Adrenal gland (tissue), 12 donors: Measurements from ENCODE around the gene TFPT. TPM values are rescaled to one million over a fixed set of nuclear protein-coding genes. Genes with fewer than 3 reads are reported as not detected.

Source experiments
- DNase-seq, 7 donors: peaks; one replicate each; pipeline ENCODE4 v3.0.0-alpha.2; 2019 to 2020
- H3K27ac ChIP-seq, 5 donors: fragments of 200-600 bp; sonication (generic) in 4 of 5; 1 replicate in 3 of 5; 2 replicates in 2 of 5; pipeline versions ENCODE4 v1.5.1 to v1.8.0; 2016 to 2020; ENCODE audit warnings: mild to moderate bottlenecking in 1 of 5
- H3K27me3 ChIP-seq: fragments of 200-600 bp; 2 replicates; pipeline ENCODE4 v1.8.0; 2021
- H3K36me3 ChIP-seq, 2 donors: fragments of 200-600 bp; replicated peaks in 1 of 2; 1 replicate in 1 of 2; 2 replicates in 1 of 2; pipeline versions ENCODE4 v1.5.1 to v1.8.0; 2018 to 2022
- H3K4me1 ChIP-seq, 2 donors: fragments of 200-600 bp; replicated peaks in 1 of 2; 1 replicate in 1 of 2; 2 replicates in 1 of 2; pipeline versions ENCODE4 v1.5.1 to v1.8.0; 2018 to 2021
- H3K4me3 ChIP-seq, 4 donors: fragments of 200-600 bp; sonication (generic) in 3 of 4; one replicate each; pipeline ENCODE4 v1.5.1; 2016 to 2018
- H3K9me3 ChIP-seq, 3 donors: fragments of 200-600 bp; sonication (generic) in 1 of 3; replicated peaks in 1 of 3; 1 replicate in 2 of 3; 2 replicates in 1 of 3; pipeline versions ENCODE4 v1.5.1 to v1.8.0; 2016 to 2021
- CTCF ChIP-seq, 6 experiments: fragments of 450-650 bp in 4 of 6; fragments of 200-600 bp in 2 of 6; sonication (generic) in 1 of 6; IDR thresholded peaks; 1 replicate in 5 of 6; 2 replicates in 1 of 6; pipeline versions ENCODE4 v1.5.1 to v1.8.0; 2016 to 2021; ENCODE audit warnings: antibody characterized with exemption in 6 of 6, mild to moderate bottlenecking in 2 of 6, moderate library complexity in 1 of 6
- POLR2A ChIP-seq, 2 donors: fragments of 450-650 bp; IDR thresholded peaks; one replicate each; pipeline ENCODE4 v1.6.1; 2017; ENCODE audit warnings: antibody characterized with exemption in 2 of 2, mild to moderate bottlenecking in 2 of 2, moderate library complexity in 1 of 2
- WGBS, 4 donors: extraction: QIAGEN DNeasy Blood & Tissue Kit in 2 of 4; methylation state at CpG; one replicate each; pipeline versions ENCODE4 v1.1.5 to v1.1.7; 2013 to 2017; 5-methylcytosine and 5-hydroxymethylcytosine counted together
- intact Hi-C, 2 donors: fragments of 100-400 bp; cut with DNase I; formaldehyde crosslinking; loops; one replicate each; pipeline versions ENCODE4 v1.14.1 to v1.15.0; 2022 to 2023
- polyA plus RNA-seq, 3 donors: library from polyadenylated mRNA; stranded (reverse); fragments of 200-250 nt in 2 of 3; fragments of 350-450 nt in 1 of 3; fragmentation: Illumina TruSeq in 1 of 3; extraction: RNeasy Lipid Tissue Mini Kit (QIAGEN cat#74804) in 1 of 3; gene quantifications; one replicate each; pipeline ENCODE4 v1.2.3, GENCODE V29; 2013 to 2014
- total RNA-seq, 9 donors: library from RNA; depleted of rRNA in 4 of 9; stranded (reverse); fragments of >200 nt in 4 of 9; fragments of 120-200 nt in 1 of 9; fragmentation: NEBNext Ultra II Directional in 1 of 9; extraction: Animal tissue kit (Norgen Biotek cat#: 25700) in 1 of 9; gene quantifications; one replicate each; pipeline versions ENCODE4 v1.1.0 to v1.2.4, GENCODE V29; 2013 to 2023
- donor health status: healthy with polysubstance abuse.
- donor health status: Bipolar disorder and iron deficiency.
- donor health status: DM: yes; HTN: yes; CAD: no.
- donor health status: DM: no; HTN: no; CAD: no.
- donor health status: DM: no; HTN: no; CAD: no.
- donor health status: DM: yes; HTN: yes; CAD: no.

TFPT gene
- total and polyA plus RNA-seq, 12 donors: 11.4 to 58.6 (median 24.6) TPM

GRCh38 chr19:54074851-54075250, 40.6 kb downstream of the TFPT start:
- Histone ChIP-seq H3K4me3 (no peak overlapping the region), H3K27me3 (no peaks in the 10 kb centered on the region), H3K27ac (no peak overlapping the region), H3K9me3 (no peaks in the 10 kb centered on the region), H3K36me3 (no peaks in the 10 kb centered on the region), H3K4me1 (no peaks in the 10 kb centered on the region)
- intact Hi-C loops: no loop called here
- WGBS, 4 donors: 68 to 78% (median 74%) methylated on average over 9 of the region's 9 CpGs
- no peak for DNase-seq
- TF ChIP-seq POLR2A (IDR thresholded peaks at IDR 0.05) (no peak), CTCF (IDR thresholded peaks at IDR 0.05) (no peak)

GRCh38 chr19:54073829-54074228, 41.6 kb downstream of the TFPT start:
- Histone ChIP-seq H3K36me3 (no peaks in the 10 kb centered on the region), H3K4me3 (no peak overlapping the region), H3K27me3 (no peaks in the 10 kb centered on the region), H3K27ac (no peak overlapping the region), H3K9me3 (no peaks in the 10 kb centered on the region), H3K4me1 (no peaks in the 10 kb centered on the region)
- no peak for DNase-seq
- TF ChIP-seq CTCF (IDR thresholded peaks at IDR 0.05) (no peak), POLR2A (IDR thresholded peaks at IDR 0.05) (no peak)
- intact Hi-C loops: no loop called here
- 84 to 87% (median 87%) methylated on average over 8 to 10 of the region's 10 CpGs for WGBS, 4 donors

- Histone ChIP-seq H3K27ac (no peak overlapping the region), H3K4me3 (no peak overlapping the region), H3K36me3 (no peaks in the 10 kb centered on the region), H3K27me3 (no peaks in the 10 kb centered on the region), H3K9me3 (no peaks in the 10 kb centered on the region), H3K4me1 (no peaks in the 10 kb centered on the region)
- 62 to 80% (median 70%) methylated on average over 2 to 5 of the region's 5 CpGs for WGBS, 4 donors
- TF ChIP-seq CTCF (IDR thresholded peaks at IDR 0.05) (no peak), POLR2A (IDR thresholded peaks at IDR 0.05) (no peak)
- DNase-seq: no peak
- intact Hi-C loops: no loop called here
Measured at GRCh38 chr19:54069470-54069869, 46.0 kb downstream of the TFPT start.

- Histone ChIP-seq H3K27ac (no peak within 1 kb of the TSS), H3K36me3 (no peaks in the 10 kb centered on the region), H3K27me3 (no peaks in the 10 kb centered on the region), H3K4me1 (no peaks in the 10 kb centered on the region), H3K9me3 (no peaks in the 10 kb centered on the region), H3K4me3 (no peak within 1 kb of the TSS)
- no peak for DNase-seq
- TF ChIP-seq POLR2A (IDR thresholded peaks at IDR 0.05): no peak
- TF ChIP-seq CTCF (IDR thresholded peaks at IDR 0.05): no peak
- intact Hi-C loops: no loop called here
- WGBS, 4 donors: 73 to 81% (median 74%) methylated on average over 24 to 34 of the region's 34 CpGs
Measured at GRCh38 chr19:54063350-54064116, 51.9 kb downstream of the TFPT start, which contains the start of gene VSTM1. TSS of gene VSTM1 (minus strand) at chr19:54063897. CDS start at chr19:54063777, 120 bp downstream.
